H1 (cell line): ENCODE measurements around the gene WDR35. TPM values are rescaled to one million over a fixed set of nuclear protein-coding genes. Genes with fewer than 3 reads are reported as not detected.

Source experiments
- BRCA1 ChIP-seq: IDR thresholded peaks from 2 replicates; pipeline ENCODE4 v1.6.1; 2012; ENCODE audit warnings: low read depth, low read length, improper control_type of control experiment
- CEBPB ChIP-seq: IDR thresholded peaks from 2 replicates; pipeline ENCODE4 v1.6.1; 2012; ENCODE audit warnings: low read depth, low read length
- polyA plus RNA-seq, 7 experiments: library from polyadenylated mRNA; depleted of rRNA in 3 of 7; stranded (reverse) in 5 of 7; unstranded in 2 of 7; fragments of >200 nt in 5 of 7; fragments of 200-250 nt in 2 of 7; gene quantifications; 1 replicate in 5 of 7; 2 replicates in 1 of 7; 4 replicates in 1 of 7; pipeline versions ENCODE4 v1.2.1 to v1.2.3, GENCODE V29; 2011 to 2013; ENCODE audit warnings: missing spikeins in 2 of 7, mixed read lengths in 2 of 7
- total RNA-seq: library from RNA; stranded (reverse); fragmentation: NEBNext Ultra II Directional; extraction: Animal tissue kit (Norgen Biotek cat#: 25700); gene quantifications from 2 replicates; pipeline ENCODE4 v1.2.1, GENCODE V29; 2021
- TF ChIP-seq, protein P1 (sequence below): fragments of 300-600 bp; sonication (generic); IDR thresholded peaks from 2 replicates; pipeline ENCODE4 v1.7.1; 2012; ENCODE audit warnings: low read length, moderate library complexity, mild to moderate bottlenecking, inconsistent platforms; ENCODE audit not compliant: insufficient replicate concordance

Gene WDR35
- total and polyA plus RNA-seq, 2 of the 8 experiments (the other 6 are each of a cell fraction or from before 2014, with no cell fraction given) = 9.0 to 25.5 TPM

DNA sequence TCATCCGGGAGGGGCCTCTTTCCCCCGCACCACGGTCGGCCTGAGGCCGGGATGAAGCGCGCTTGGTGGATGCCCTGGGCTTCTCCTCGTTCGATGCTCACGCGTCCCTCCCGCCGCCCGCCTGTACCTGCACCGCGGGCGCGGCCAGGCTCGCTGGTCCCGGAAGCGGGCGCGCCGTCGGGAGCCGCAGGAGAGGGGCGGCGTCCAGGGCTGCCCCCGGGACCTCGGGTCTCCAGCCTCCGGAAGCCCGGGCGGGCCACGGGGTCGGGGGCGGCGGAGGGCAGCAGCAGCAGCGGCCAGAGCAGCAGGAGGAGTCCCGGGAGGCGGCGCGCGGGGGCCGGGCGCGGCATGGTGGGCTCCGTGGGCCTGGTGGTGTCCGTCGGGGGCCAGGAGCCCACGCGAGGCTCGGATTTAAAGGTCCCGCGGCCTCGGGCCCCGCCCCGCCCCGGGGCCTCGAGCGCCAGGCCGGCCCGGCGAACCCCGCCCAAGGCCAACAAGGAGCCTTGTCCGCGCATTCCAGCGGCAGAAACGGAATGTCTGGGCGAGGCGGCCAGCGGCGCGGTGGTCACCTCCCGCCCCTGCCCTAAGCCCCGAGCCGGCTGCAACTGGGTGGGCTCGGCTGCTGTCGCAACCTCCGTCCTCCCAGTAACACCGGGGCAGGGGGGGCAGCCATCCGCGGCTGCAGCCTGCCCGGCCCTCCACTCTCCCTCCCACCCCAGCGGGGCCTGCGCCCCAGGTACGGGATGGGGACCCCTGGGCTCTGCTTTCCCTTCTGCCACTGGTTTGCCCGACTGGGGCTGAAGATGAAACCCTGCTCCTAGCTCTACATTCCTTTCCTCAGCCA lies 22.6 kb upstream of the WDR35 start, which contains the start of gene MATN3 (continued):
- TF ChIP-seq, protein P1, sequence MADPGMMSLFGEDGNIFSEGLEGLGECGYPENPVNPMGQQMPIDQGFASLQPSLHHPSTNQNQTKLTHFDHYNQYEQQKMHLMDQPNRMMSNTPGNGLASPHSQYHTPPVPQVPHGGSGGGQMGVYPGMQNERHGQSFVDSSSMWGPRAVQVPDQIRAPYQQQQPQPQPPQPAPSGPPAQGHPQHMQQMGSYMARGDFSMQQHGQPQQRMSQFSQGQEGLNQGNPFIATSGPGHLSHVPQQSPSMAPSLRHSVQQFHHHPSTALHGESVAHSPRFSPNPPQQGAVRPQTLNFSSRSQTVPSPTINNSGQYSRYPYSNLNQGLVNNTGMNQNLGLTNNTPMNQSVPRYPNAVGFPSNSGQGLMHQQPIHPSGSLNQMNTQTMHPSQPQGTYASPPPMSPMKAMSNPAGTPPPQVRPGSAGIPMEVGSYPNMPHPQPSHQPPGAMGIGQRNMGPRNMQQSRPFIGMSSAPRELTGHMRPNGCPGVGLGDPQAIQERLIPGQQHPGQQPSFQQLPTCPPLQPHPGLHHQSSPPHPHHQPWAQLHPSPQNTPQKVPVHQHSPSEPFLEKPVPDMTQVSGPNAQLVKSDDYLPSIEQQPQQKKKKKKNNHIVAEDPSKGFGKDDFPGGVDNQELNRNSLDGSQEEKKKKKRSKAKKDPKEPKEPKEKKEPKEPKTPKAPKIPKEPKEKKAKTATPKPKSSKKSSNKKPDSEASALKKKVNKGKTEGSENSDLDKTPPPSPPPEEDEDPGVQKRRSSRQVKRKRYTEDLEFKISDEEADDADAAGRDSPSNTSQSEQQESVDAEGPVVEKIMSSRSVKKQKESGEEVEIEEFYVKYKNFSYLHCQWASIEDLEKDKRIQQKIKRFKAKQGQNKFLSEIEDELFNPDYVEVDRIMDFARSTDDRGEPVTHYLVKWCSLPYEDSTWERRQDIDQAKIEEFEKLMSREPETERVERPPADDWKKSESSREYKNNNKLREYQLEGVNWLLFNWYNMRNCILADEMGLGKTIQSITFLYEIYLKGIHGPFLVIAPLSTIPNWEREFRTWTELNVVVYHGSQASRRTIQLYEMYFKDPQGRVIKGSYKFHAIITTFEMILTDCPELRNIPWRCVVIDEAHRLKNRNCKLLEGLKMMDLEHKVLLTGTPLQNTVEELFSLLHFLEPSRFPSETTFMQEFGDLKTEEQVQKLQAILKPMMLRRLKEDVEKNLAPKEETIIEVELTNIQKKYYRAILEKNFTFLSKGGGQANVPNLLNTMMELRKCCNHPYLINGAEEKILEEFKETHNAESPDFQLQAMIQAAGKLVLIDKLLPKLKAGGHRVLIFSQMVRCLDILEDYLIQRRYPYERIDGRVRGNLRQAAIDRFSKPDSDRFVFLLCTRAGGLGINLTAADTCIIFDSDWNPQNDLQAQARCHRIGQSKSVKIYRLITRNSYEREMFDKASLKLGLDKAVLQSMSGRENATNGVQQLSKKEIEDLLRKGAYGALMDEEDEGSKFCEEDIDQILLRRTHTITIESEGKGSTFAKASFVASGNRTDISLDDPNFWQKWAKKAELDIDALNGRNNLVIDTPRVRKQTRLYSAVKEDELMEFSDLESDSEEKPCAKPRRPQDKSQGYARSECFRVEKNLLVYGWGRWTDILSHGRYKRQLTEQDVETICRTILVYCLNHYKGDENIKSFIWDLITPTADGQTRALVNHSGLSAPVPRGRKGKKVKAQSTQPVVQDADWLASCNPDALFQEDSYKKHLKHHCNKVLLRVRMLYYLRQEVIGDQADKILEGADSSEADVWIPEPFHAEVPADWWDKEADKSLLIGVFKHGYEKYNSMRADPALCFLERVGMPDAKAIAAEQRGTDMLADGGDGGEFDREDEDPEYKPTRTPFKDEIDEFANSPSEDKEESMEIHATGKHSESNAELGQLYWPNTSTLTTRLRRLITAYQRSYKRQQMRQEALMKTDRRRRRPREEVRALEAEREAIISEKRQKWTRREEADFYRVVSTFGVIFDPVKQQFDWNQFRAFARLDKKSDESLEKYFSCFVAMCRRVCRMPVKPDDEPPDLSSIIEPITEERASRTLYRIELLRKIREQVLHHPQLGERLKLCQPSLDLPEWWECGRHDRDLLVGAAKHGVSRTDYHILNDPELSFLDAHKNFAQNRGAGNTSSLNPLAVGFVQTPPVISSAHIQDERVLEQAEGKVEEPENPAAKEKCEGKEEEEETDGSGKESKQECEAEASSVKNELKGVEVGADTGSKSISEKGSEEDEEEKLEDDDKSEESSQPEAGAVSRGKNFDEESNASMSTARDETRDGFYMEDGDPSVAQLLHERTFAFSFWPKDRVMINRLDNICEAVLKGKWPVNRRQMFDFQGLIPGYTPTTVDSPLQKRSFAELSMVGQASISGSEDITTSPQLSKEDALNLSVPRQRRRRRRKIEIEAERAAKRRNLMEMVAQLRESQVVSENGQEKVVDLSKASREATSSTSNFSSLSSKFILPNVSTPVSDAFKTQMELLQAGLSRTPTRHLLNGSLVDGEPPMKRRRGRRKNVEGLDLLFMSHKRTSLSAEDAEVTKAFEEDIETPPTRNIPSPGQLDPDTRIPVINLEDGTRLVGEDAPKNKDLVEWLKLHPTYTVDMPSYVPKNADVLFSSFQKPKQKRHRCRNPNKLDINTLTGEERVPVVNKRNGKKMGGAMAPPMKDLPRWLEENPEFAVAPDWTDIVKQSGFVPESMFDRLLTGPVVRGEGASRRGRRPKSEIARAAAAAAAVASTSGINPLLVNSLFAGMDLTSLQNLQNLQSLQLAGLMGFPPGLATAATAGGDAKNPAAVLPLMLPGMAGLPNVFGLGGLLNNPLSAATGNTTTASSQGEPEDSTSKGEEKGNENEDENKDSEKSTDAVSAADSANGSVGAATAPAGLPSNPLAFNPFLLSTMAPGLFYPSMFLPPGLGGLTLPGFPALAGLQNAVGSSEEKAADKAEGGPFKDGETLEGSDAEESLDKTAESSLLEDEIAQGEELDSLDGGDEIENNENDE = no peak
- TF ChIP-seq BRCA1 = no peak
- TF ChIP-seq CEBPB = peak; percentile 73; the same call in 1 of the 2 replicates
